WTC11 (cell line): ENCODE data around the gene NCCRP1. TPM values are rescaled to one million over a fixed set of nuclear protein-coding genes. Genes with fewer than 3 reads are reported as not detected.

Source experiments
- ATAC-seq: fragments of 200-7000 bp; cut with Tn5 transposase; 2 replicates; pipeline ENCODE4 v1.10.0; 2021; ENCODE audit warnings: mild to moderate bottlenecking, moderate library complexity
- CTCF ChIA-PET: fragments of 300-600 bp; sonication (Branson Sonifier 250); formaldehyde crosslinking; loops from one replicate; lab custom pipeline; 2021; ENCODE audit warnings: antibody characterized with exemption; lab: Charles Lee
- POLR2A ChIA-PET: fragments of 350-600 bp; sonication (Branson Sonifier 250); formaldehyde crosslinking; loops from one replicate; lab custom pipeline; 2021; ENCODE audit warnings: antibody characterized with exemption; lab: Charles Lee
- DNase-seq: peaks from one replicate; pipeline ENCODE4 v3.0.0; 2021; ENCODE audit warnings: low spot score
- H3K27ac Mint-ChIP-seq: 2 replicates; pipeline ENCODE4 v1.8.0; 2021; ENCODE audit warnings: mixed read lengths
- H3K27me3 Mint-ChIP-seq: 2 replicates; pipeline ENCODE4 v1.8.0; 2021; ENCODE audit warnings: low read depth, mild to moderate bottlenecking, moderate library complexity, mixed read lengths
- H3K36me3 Mint-ChIP-seq: 2 replicates; pipeline ENCODE4 v1.8.0; 2021; ENCODE audit warnings: mixed read lengths
- H3K4me1 Mint-ChIP-seq: 2 replicates; pipeline ENCODE4 v1.8.0; 2022; ENCODE audit warnings: mixed read lengths
- H3K4me3 Mint-ChIP-seq: 2 replicates; pipeline ENCODE4 v1.8.0; 2021; ENCODE audit warnings: mild to moderate bottlenecking, moderate library complexity, mixed read lengths
- H3K9me3 Mint-ChIP-seq: 2 replicates; pipeline ENCODE4 v1.8.0; 2021; ENCODE audit warnings: mixed read lengths
- AFF4 ChIP-seq: sonication (generic); formaldehyde crosslinking; IDR thresholded peaks from 2 replicates; pipeline ENCODE4 v1.8.1; 2023; ENCODE audit warnings: mild to moderate bottlenecking, missing genetic modification reagents, borderline replicate concordance
- CREM ChIP-seq: sonication (generic); formaldehyde crosslinking; IDR thresholded peaks from 2 replicates; pipeline ENCODE4 v1.8.1; 2022; ENCODE audit warnings: mild to moderate bottlenecking, missing genetic modification reagents, moderate library complexity
- CTCF ChIP-seq: fragments of 200-600 bp; IDR thresholded peaks from 2 replicates; pipeline ENCODE4 v1.8.0; 2022; ENCODE audit warnings: antibody characterized with exemption
- FOXP4 ChIP-seq: sonication (generic); formaldehyde crosslinking; IDR thresholded peaks from 2 replicates; pipeline ENCODE4 v1.8.0; 2022; ENCODE audit warnings: mild to moderate bottlenecking, missing genetic modification reagents
- KAT7 ChIP-seq: sonication (generic); formaldehyde crosslinking; IDR thresholded peaks from 2 replicates; pipeline ENCODE4 v1.8.1; 2023; ENCODE audit warnings: missing genetic modification reagents, mild to moderate bottlenecking, borderline replicate concordance
- RELA ChIP-seq: sonication (generic); formaldehyde crosslinking; IDR thresholded peaks from 2 replicates; pipeline ENCODE4 v1.8.1; 2022; ENCODE audit warnings: missing genetic modification reagents, mild to moderate bottlenecking, borderline replicate concordance
- SMAD4 ChIP-seq: sonication (generic); formaldehyde crosslinking; IDR thresholded peaks from 2 replicates; pipeline ENCODE4 v1.8.0; 2022; ENCODE audit warnings: mild to moderate bottlenecking, missing genetic modification reagents
- STAT6 ChIP-seq: sonication (generic); formaldehyde crosslinking; conservative IDR thresholded peaks from 2 replicates; pipeline ENCODE4 v1.8.1; 2023; ENCODE audit warnings: mild to moderate bottlenecking, low read depth, missing genetic modification reagents, moderate library complexity
- ZNF138 ChIP-seq: sonication (generic); formaldehyde crosslinking; conservative IDR thresholded peaks from 2 replicates; pipeline ENCODE4 v1.8.1; 2022; ENCODE audit warnings: mild to moderate bottlenecking, moderate library complexity, missing genetic modification reagents
- ZNF219 ChIP-seq: sonication (generic); formaldehyde crosslinking; IDR thresholded peaks from 2 replicates; pipeline ENCODE4 v1.8.0; 2023; ENCODE audit warnings: missing genetic modification reagents, mild to moderate bottlenecking, borderline replicate concordance
- ZNF232 ChIP-seq: sonication (generic); formaldehyde crosslinking; IDR thresholded peaks from 2 replicates; pipeline ENCODE4 v1.8.0; 2022; ENCODE audit warnings: mild to moderate bottlenecking, missing genetic modification reagents
- ZNF532 ChIP-seq: fragments of 250-450 bp; sonication (Bioruptor Pico); IDR thresholded peaks from 2 replicates; pipeline ENCODE4 v1.9.0; 2021; ENCODE audit warnings: mild to moderate bottlenecking, borderline replicate concordance
- total RNA-seq: library from RNA; stranded (reverse); gene quantifications from 3 replicates; pipeline ENCODE4 v1.2.3, GENCODE V29; 2021

The NCCRP1 gene
- total RNA-seq, 1 experiment from 2014 or later, result 2.0 TPM

GRCh38 chr19:39147480-39147879, 49.3 kb upstream of the NCCRP1 start (continued):
- TF ChIP-seq STAT6 (CRISPR knock-in tag) (no peak), SMAD4 (CRISPR knock-in tag) (no peak), CTCF (no peak), ZNF219 (CRISPR knock-in tag) (no peak), RELA (CRISPR knock-in tag) (no peak), KAT7 (no peak), ZNF532 (no peak), FOXP4 (CRISPR knock-in tag) (no peak), ZNF138 (CRISPR knock-in tag) (no peak)

- peaks cover 36% of the 10 kb centered on the region for H3K4me1 Mint-ChIP-seq
- POLR2A ChIA-PET, result no interaction called here
- H3K9me3 Mint-ChIP-seq, result peaks cover 6% of the 10 kb centered on the region
- DNase-seq, result no peak
- TF ChIP-seq AFF4 (CRISPR knock-in tag) (no peak), ZNF232 (no peak), CREM (CRISPR knock-in tag) (no peak)
- CTCF ChIA-PET, result no interaction called here
- H3K27ac Mint-ChIP-seq, result no peak overlapping the region
- no peak overlapping the region for H3K4me3 Mint-ChIP-seq
- ATAC-seq, result no peak
- H3K36me3 Mint-ChIP-seq, result peaks cover 11% of the 10 kb centered on the region
- no peaks in the 10 kb centered on the region for H3K27me3 Mint-ChIP-seq
These were observed 47.7 kb upstream of the NCCRP1 start for GRCh38 chr19:39148939-39149529.
